GM23338 (cell line): ENCODE results near the gene S100A11. TPM values are rescaled to one million over a fixed set of nuclear protein-coding genes. Genes with fewer than 3 reads are reported as not detected.
A peak's percentile ranks its signal among the peaks of the same experiment; 100 is the strongest.

Source experiments
- ATAC-seq: fragments of 200-7000 bp; cut with Tn5 transposase; 3 replicates; pipeline ENCODE4 v1.9.1; 2020
- DNase-seq: peaks from one replicate; pipeline ENCODE4 v3.0.0-alpha.2; 2015; ENCODE audit warnings: low spot score
- H2AFZ ChIP-seq: fragments of 200-600 bp; sonication (generic); 2 replicates; pipeline ENCODE4 v1.8.0; 2016; ENCODE audit warnings: antibody characterized with exemption, mild to moderate bottlenecking, moderate library complexity
- H3F3A ChIP-seq: fragments of 200-600 bp; sonication (generic); replicated peaks from 2 replicates; pipeline ENCODE4 v1.8.0; 2017; ENCODE audit warnings: antibody characterized with exemption, mixed run types, low read depth
- H3K27ac ChIP-seq: fragments of 200-600 bp; sonication (generic); 2 replicates; pipeline ENCODE4 v1.6.1; 2016; ENCODE audit warnings: low read depth
- H3K27me3 ChIP-seq: fragments of 200-600 bp; sonication (generic); 2 replicates; pipeline ENCODE4 v1.8.0; 2016; ENCODE audit warnings: mild to moderate bottlenecking, mixed run types, moderate library complexity; ENCODE audit not compliant: insufficient read depth
- H3K36me3 ChIP-seq: fragments of 200-600 bp; sonication (generic); 2 replicates; pipeline ENCODE4 v1.8.0; 2016; ENCODE audit warnings: mild to moderate bottlenecking; ENCODE audit not compliant: insufficient read depth
- H3K4me1 ChIP-seq: fragments of 200-600 bp; sonication (generic); 2 replicates; pipeline ENCODE4 v1.8.0; 2016; ENCODE audit warnings: mild to moderate bottlenecking, moderate library complexity; ENCODE audit not compliant: insufficient read depth
- H3K4me2 ChIP-seq: fragments of 200-600 bp; sonication (generic); 2 replicates; pipeline ENCODE4 v1.7.1; 2017; ENCODE audit warnings: mixed run types
- H3K4me3 ChIP-seq: fragments of 200-600 bp; sonication (generic); 2 replicates; pipeline ENCODE4 v1.6.1; 2016; ENCODE audit warnings: mixed run types
- H3K79me2 ChIP-seq: fragments of 200-600 bp; sonication (generic); replicated peaks from 2 replicates; pipeline ENCODE4 v1.8.0; 2017; ENCODE audit warnings: mild to moderate bottlenecking; ENCODE audit not compliant: insufficient read depth
- H3K9me2 ChIP-seq: fragments of 200-600 bp; sonication (generic); 2 replicates; pipeline ENCODE4 v1.8.0; 2017; ENCODE audit not compliant: insufficient read depth
- H4K20me1 ChIP-seq: fragments of 200-600 bp; sonication (generic); replicated peaks from 2 replicates; pipeline ENCODE4 v1.8.0; 2017; ENCODE audit warnings: mild to moderate bottlenecking; ENCODE audit not compliant: insufficient read depth
- H3K27ac Mint-ChIP-seq: 2 replicates; pipeline ENCODE4 v1.8.0; 2020; ENCODE audit warnings: inconsistent platforms, mild to moderate bottlenecking, moderate library complexity, mixed read lengths
- H3K27me3 Mint-ChIP-seq: 3 replicates; pipeline ENCODE4 v1.8.0; 2022; ENCODE audit warnings: low read depth, mild to moderate bottlenecking, moderate library complexity, mixed read lengths, inconsistent platforms; ENCODE audit not compliant: insufficient read depth, poor library complexity
- H3K36me3 Mint-ChIP-seq: 3 replicates; pipeline ENCODE4 v1.8.0; 2021; ENCODE audit warnings: low read depth, mild to moderate bottlenecking, inconsistent platforms, moderate library complexity, mixed read lengths
- H3K4me1 Mint-ChIP-seq: 3 replicates; pipeline ENCODE4 v1.8.0; 2020; ENCODE audit warnings: mild to moderate bottlenecking, inconsistent platforms, mixed read lengths
- H3K4me3 Mint-ChIP-seq: 3 replicates; pipeline ENCODE4 v1.8.0; 2021; ENCODE audit warnings: moderate library complexity, mild to moderate bottlenecking, inconsistent platforms, mixed read lengths
- H3K9me3 Mint-ChIP-seq: 3 replicates; pipeline ENCODE4 v1.8.0; 2020; ENCODE audit warnings: moderate library complexity, mild to moderate bottlenecking, inconsistent platforms, mixed read lengths
- EZH2 ChIP-seq: fragments of 200-600 bp; sonication (generic); IDR thresholded peaks from one replicate; pipeline ENCODE4 v1.8.0; 2017; ENCODE audit warnings: antibody characterized with exemption, mild to moderate bottlenecking, low read depth; ENCODE audit not compliant: unreplicated experiment
- NANOG ChIP-seq: IDR thresholded peaks from 2 replicates; pipeline ENCODE4 v1.6.1; 2016; ENCODE audit warnings: antibody characterized with exemption, borderline replicate concordance
- STAT1 ChIP-seq: IDR thresholded peaks from one replicate; pipeline ENCODE4 v1.6.1; 2016; ENCODE audit warnings: antibody characterized with exemption; ENCODE audit not compliant: unreplicated experiment
- ZNF114 ChIP-seq: fragments of 250-450 bp; sonication (Bioruptor Pico); IDR thresholded peaks from 2 replicates; pipeline ENCODE4 v1.5.0; 2020; ENCODE audit warnings: mild to moderate bottlenecking, moderate library complexity
- polyA plus RNA-seq: library from polyadenylated mRNA; unstranded; fragments of >200 nt; fragmentation: Nextera tagmentation; extraction: Ambion mirVana; gene quantifications from 2 replicates; pipeline ENCODE4 v1.2.1, GENCODE V29; 2016
- total RNA-seq: library from RNA; depleted of rRNA; stranded (reverse); fragments of >200 nt; shearing (Covaris generic); gene quantifications from 2 replicates; pipeline ENCODE4 v1.2.3, GENCODE V29; 2014
- TF ChIP-seq, protein P1 (sequence below): fragments of 250-450 bp; sonication (Bioruptor Pico); IDR thresholded peaks from 2 replicates; pipeline ENCODE4 v1.5.0; 2020; ENCODE audit warnings: mild to moderate bottlenecking, moderate library complexity
- TF ChIP-seq, protein P2 (sequence below): IDR thresholded peaks from one replicate; pipeline ENCODE4 v1.6.1; 2018; ENCODE audit warnings: antibody characterized with exemption; ENCODE audit not compliant: unreplicated experiment

The S100A11 gene
- total and polyA plus RNA-seq, 2 experiments from 2014 or later: 73.1 to 596 TPM

DNA sequence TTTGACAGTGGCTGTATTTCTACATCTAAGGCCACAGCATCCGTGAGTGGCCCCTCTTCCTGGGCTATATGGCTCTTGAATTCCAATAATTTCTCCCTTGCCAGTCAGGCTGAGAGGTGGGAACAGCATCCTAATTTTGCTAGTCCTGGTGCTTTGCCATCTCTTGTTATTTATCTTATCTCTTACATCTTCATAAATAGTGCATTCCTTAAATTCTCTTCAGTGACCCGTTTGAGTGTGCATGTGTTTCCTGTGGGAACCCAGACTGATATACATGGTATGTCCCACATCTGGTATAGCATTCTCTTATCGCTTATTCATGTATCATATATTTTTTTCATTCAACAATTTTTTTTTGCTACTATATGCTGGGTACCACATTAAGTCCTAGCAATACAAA is 9.9 kb downstream of the S100A11 start:
- no peak overlapping the region for H3K4me3 Mint-ChIP-seq
- peaks cover 1% of the 10 kb centered on the region for H3K27me3 Mint-ChIP-seq
- peaks cover 16% of the 10 kb centered on the region for H3K4me1 Mint-ChIP-seq
- H2AFZ ChIP-seq: no peak overlapping the region
- H3K36me3 ChIP-seq: 0 out of 2 replicates have a peak, but pooled peaks cover 5% of the 10 kb centered on the region
- no peaks in the 10 kb centered on the region for H3F3A ChIP-seq
- no peak overlapping the region for H3K27ac ChIP-seq
- no peak overlapping the region for H3K4me3 ChIP-seq
- no peak for ATAC-seq
- peaks cover 3% of the 10 kb centered on the region; the same call in 1 of the 2 replicates for H3K4me1 ChIP-seq
- no peaks in the 10 kb centered on the region; the same call in 1 of the 2 replicates for H4K20me1 ChIP-seq
- TF ChIP-seq, protein P1, sequence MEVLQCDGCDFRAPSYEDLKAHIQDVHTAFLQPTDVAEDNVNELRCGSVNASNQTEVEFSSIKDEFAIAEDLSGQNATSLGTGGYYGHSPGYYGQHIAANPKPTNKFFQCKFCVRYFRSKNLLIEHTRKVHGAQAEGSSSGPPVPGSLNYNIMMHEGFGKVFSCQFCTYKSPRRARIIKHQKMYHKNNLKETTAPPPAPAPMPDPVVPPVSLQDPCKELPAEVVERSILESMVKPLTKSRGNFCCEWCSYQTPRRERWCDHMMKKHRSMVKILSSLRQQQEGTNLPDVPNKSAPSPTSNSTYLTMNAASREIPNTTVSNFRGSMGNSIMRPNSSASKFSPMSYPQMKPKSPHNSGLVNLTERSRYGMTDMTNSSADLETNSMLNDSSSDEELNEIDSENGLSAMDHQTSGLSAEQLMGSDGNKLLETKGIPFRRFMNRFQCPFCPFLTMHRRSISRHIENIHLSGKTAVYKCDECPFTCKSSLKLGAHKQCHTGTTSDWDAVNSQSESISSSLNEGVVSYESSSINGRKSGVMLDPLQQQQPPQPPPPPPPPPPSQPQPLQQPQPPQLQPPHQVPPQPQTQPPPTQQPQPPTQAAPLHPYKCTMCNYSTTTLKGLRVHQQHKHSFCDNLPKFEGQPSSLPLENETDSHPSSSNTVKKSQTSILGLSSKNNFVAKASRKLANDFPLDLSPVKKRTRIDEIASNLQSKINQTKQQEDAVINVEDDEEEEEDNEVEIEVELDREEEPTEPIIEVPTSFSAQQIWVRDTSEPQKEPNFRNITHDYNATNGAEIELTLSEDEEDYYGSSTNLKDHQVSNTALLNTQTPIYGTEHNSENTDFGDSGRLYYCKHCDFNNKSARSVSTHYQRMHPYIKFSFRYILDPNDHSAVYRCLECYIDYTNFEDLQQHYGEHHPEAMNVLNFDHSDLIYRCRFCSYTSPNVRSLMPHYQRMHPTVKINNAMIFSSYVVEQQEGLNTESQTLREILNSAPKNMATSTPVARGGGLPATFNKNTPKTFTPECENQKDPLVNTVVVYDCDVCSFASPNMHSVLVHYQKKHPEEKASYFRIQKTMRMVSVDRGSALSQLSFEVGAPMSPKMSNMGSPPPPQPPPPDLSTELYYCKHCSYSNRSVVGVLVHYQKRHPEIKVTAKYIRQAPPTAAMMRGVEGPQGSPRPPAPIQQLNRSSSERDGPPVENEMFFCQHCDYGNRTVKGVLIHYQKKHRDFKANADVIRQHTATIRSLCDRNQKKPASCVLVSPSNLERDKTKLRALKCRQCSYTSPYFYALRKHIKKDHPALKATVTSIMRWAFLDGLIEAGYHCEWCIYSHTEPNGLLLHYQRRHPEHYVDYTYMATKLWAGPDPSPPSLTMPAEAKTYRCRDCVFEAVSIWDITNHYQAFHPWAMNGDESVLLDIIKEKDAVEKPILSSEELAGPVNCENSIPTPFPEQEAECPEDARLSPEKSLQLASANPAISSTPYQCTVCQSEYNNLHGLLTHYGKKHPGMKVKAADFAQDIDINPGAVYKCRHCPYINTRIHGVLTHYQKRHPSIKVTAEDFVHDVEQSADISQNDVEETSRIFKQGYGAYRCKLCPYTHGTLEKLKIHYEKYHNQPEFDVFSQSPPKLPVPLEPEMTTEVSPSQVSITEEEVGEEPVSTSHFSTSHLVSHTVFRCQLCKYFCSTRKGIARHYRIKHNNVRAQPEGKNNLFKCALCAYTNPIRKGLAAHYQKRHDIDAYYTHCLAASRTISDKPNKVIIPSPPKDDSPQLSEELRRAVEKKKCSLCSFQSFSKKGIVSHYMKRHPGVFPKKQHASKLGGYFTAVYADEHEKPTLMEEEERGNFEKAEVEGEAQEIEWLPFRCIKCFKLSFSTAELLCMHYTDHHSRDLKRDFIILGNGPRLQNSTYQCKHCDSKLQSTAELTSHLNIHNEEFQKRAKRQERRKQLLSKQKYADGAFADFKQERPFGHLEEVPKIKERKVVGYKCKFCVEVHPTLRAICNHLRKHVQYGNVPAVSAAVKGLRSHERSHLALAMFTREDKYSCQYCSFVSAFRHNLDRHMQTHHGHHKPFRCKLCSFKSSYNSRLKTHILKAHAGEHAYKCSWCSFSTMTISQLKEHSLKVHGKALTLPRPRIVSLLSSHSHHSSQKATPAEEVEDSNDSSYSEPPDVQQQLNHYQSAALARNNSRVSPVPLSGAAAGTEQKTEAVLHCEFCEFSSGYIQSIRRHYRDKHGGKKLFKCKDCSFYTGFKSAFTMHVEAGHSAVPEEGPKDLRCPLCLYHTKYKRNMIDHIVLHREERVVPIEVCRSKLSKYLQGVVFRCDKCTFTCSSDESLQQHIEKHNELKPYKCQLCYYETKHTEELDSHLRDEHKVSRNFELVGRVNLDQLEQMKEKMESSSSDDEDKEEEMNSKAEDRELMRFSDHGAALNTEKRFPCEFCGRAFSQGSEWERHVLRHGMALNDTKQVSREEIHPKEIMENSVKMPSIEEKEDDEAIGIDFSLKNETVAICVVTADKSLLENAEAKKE (CRISPR knock-in tag): no peak
- H3K27me3 ChIP-seq: no peaks in the 10 kb centered on the region
- no peaks in the 10 kb centered on the region; the same call in 2 of the 3 replicates for H3K9me3 Mint-ChIP-seq
- no peak overlapping the region for H3K27ac Mint-ChIP-seq
- H3K4me2 ChIP-seq: no peak overlapping the region
- no peak for DNase-seq
- peaks cover under 1% of the 10 kb centered on the region; the same call in 1 of the 3 replicates for H3K36me3 Mint-ChIP-seq
- H3K79me2 ChIP-seq: no peaks in the 10 kb centered on the region
- H3K9me2 ChIP-seq: peaks cover 4% of the 10 kb centered on the region; the same call in 1 of the 2 replicates

- Histone ChIP-seq H3K9me2 (peaks cover 4% of the 10 kb centered on the region; the same call in 1 of the 2 replicates), H3K4me3 (no peak overlapping the region), H3K4me1 (peaks cover 3% of the 10 kb centered on the region; the same call in 1 of the 2 replicates), H3K36me3 (no peaks in the 10 kb centered on the region), H2AFZ (peak overlapping the region; percentile 81; the same call in 1 of the 2 replicates), H3K4me2 (no peak overlapping the region), H3K79me2 (no peaks in the 10 kb centered on the region), H3K27me3 (no peaks in the 10 kb centered on the region), H3K27ac (no peak overlapping the region), H3F3A (no peaks in the 10 kb centered on the region), H4K20me1 (no peaks in the 10 kb centered on the region; the same call in 1 of the 2 replicates)
- Mint-ChIP-seq H3K27ac (no peak overlapping the region), H3K36me3 (no peaks in the 10 kb centered on the region), H3K9me3 (no peaks in the 10 kb centered on the region; the same call in 2 of the 3 replicates), H3K4me3 (no peak overlapping the region), H3K27me3 (peaks cover 1% of the 10 kb centered on the region), H3K4me1 (peaks cover 17% of the 10 kb centered on the region)
- DNase-seq: no peak
- no peak for ATAC-seq
- TF ChIP-seq EZH2: no peak
- TF ChIP-seq, protein P2, sequence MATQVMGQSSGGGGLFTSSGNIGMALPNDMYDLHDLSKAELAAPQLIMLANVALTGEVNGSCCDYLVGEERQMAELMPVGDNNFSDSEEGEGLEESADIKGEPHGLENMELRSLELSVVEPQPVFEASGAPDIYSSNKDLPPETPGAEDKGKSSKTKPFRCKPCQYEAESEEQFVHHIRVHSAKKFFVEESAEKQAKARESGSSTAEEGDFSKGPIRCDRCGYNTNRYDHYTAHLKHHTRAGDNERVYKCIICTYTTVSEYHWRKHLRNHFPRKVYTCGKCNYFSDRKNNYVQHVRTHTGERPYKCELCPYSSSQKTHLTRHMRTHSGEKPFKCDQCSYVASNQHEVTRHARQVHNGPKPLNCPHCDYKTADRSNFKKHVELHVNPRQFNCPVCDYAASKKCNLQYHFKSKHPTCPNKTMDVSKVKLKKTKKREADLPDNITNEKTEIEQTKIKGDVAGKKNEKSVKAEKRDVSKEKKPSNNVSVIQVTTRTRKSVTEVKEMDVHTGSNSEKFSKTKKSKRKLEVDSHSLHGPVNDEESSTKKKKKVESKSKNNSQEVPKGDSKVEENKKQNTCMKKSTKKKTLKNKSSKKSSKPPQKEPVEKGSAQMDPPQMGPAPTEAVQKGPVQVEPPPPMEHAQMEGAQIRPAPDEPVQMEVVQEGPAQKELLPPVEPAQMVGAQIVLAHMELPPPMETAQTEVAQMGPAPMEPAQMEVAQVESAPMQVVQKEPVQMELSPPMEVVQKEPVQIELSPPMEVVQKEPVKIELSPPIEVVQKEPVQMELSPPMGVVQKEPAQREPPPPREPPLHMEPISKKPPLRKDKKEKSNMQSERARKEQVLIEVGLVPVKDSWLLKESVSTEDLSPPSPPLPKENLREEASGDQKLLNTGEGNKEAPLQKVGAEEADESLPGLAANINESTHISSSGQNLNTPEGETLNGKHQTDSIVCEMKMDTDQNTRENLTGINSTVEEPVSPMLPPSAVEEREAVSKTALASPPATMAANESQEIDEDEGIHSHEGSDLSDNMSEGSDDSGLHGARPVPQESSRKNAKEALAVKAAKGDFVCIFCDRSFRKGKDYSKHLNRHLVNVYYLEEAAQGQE: no peak
- TF ChIP-seq STAT1: no peak
- no peak for TF ChIP-seq NANOG
- no peak for TF ChIP-seq ZNF114 (CRISPR knock-in tag)
Observed at GRCh38 chr1:152024223-152024622, 12.6 kb downstream of the S100A11 start.
